Endothelial cell of umbilical vein (primary cell): ENCODE results near the gene PRPF31.

Experiments
- CTCF ChIP-seq, 2 donors: IDR thresholded peaks; 1 replicate in 1 of 2; 2 replicates in 1 of 2; pipeline ENCODE4 v1.5.1; 2011; ENCODE audit warnings: low read length in 2 of 2, mild to moderate bottlenecking in 2 of 2, moderate library complexity in 2 of 2, control low read depth in 1 of 2, inconsistent platforms in 1 of 2, low read depth in 1 of 2; ENCODE audit not compliant: insufficient read depth in 1 of 2; ENCODE audit errors: extremely low read depth in 1 of 2
- EZH2 ChIP-seq: IDR thresholded peaks from 2 replicates; pipeline ENCODE4 v1.6.1; 2012; ENCODE audit warnings: borderline replicate concordance, low read depth, mild to moderate bottlenecking, moderate library complexity, low read length, inconsistent platforms; ENCODE audit not compliant: severe bottlenecking
- GATA2 ChIP-seq: IDR thresholded peaks from 2 replicates; pipeline ENCODE4 v1.7.0; 2011; ENCODE audit warnings: low read depth, mild to moderate bottlenecking, moderate library complexity, mixed read lengths, low read length; ENCODE audit not compliant: insufficient read length, insufficient read depth
- JUN ChIP-seq: IDR thresholded peaks from 2 replicates; pipeline ENCODE4 v1.6.1; 2011; ENCODE audit warnings: borderline replicate concordance, low read depth; ENCODE audit not compliant: insufficient read length, insufficient read depth
- MAX ChIP-seq: IDR thresholded peaks from 2 replicates; pipeline ENCODE4 v1.6.1; 2011; ENCODE audit not compliant: insufficient read depth, insufficient read length
- POLR2A ChIP-seq: IDR thresholded peaks from 2 replicates; pipeline ENCODE4 v1.6.1; 2012; ENCODE audit warnings: low read depth, mild to moderate bottlenecking, control low read depth, low read length
- POLR2AphosphoS5 ChIP-seq: IDR thresholded peaks from 2 replicates; pipeline ENCODE4 v1.6.1; 2012; ENCODE audit warnings: low read depth, mild to moderate bottlenecking, control low read depth, low read length, moderate library complexity; ENCODE audit not compliant: insufficient read depth

- TF ChIP-seq POLR2A = no peak
- TF ChIP-seq POLR2AphosphoS5 = no peak
- TF ChIP-seq CTCF (IDR thresholded peaks at IDR 0.05; ENCODE audit: extremely low read depth in 1 of 2, insufficient read depth in 1 of 2, low read depth in 1 of 2, low read length in 2 of 2) = no peak
- no peak for TF ChIP-seq MAX
- TF ChIP-seq JUN = no peak
- no peak for TF ChIP-seq EZH2
- no peak for TF ChIP-seq GATA2
Measured at GRCh38 chr19:54160182-54160811, 44.7 kb downstream of the PRPF31 start.
